Cardiac fibroblast (primary cell): ENCODE data around the gene LSM14B.

Source experiments
- DNase-seq, 2 donors: peaks; one replicate each; pipeline versions ENCODE4 v3.0.0 to v3.0.0-alpha.2; 2010; ENCODE audit warnings: low read depth in 2 of 2
- H3K4me3 ChIP-seq, 2 donors: replicated peaks in 1 of 2; 1 replicate in 1 of 2; 2 replicates in 1 of 2; pipeline ENCODE4 v1.5.1; 2011; ENCODE audit warnings: low read depth in 2 of 2, low read length in 2 of 2, mild to moderate bottlenecking in 2 of 2, moderate library complexity in 1 of 2
- CTCF ChIP-seq: IDR thresholded peaks from one replicate; pipeline ENCODE4 v1.5.1; 2011; ENCODE audit warnings: low read depth, mild to moderate bottlenecking, low read length, inconsistent platforms

The LSM14B gene

DNA sequence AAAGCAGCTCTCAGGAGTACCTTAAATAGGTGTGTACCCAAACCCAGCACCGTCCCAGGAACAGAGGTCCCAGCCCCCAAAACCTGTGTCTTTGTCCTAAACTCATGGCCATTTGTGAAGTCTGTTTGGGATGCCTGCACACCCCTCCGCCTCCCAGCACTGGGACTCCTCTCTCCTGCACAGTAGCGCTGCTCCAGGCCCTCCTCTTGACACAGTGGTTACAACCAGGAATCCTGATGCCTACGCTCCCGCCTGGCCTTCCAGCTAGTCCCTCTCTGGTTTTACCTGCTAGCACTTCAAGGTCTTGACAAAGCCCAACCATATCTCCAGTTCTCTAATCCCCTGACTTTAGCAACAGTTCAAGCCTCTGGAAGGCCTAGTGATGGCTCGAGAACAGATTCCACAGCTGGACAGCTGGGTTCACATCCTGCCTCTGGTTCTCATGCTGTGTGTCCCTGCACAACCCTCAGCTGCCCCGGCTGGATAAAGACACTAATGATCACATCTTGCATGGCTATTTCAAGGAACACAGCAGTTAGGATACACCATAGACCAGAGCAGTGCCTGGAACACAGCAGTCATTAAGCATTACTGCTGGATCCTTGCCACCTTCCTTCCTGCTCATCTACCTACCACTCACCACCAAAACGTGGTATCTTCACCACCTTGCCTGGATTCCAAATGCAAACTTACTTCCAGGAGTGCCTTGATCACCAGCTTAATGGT lies 15.4 kb downstream of the LSM14B start:
- no peak overlapping the region for H3K4me3 ChIP-seq
- no peak for TF ChIP-seq CTCF
- DNase-seq = no peak

GRCh38 chr20:62138204-62138543 lies 15.9 kb downstream of the LSM14B start:
- no peak for DNase-seq
- no peak for TF ChIP-seq CTCF

GRCh38 chr20:62138912-62139311 lies 16.6 kb downstream of the LSM14B start:
- no peak for DNase-seq
- H3K4me3 ChIP-seq = no peak overlapping the region
- no peak for TF ChIP-seq CTCF

More at GRCh38 chr20:62138204-62138543, 15.9 kb downstream of the LSM14B start:
- H3K4me3 ChIP-seq = no peak overlapping the region

GRCh38 chr20:62139636-62140035 lies 17.4 kb downstream of the LSM14B start:
- H3K4me3 ChIP-seq = no peak overlapping the region

DNA sequence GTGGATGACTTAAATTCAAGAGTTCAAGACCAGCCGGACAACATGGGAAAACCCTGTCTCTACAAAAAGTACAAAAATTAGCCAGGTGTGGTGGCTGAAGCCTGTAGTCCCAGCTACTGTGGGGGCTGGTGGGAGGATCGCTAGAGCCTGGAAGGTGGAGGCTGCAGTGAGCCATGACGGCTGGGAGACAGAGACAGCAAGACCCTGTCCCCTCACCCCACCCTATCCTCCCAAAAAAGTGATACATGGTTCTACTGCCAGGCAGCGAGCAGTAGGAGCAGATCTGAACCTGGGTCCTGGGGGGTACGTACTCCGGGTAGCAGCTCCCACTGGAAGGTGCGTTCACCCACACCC lies 18.7 kb downstream of the LSM14B start:
- DNase-seq = no peak
- no peak for TF ChIP-seq CTCF
- H3K4me3 ChIP-seq = peak overlapping the region in 1 of 2 donors; percentile 81

More at GRCh38 chr20:62139636-62140035, 17.4 kb downstream of the LSM14B start:
- TF ChIP-seq CTCF = no peak
- no peak for DNase-seq

GRCh38 chr20:62141397-62142251 lies 19.3 kb downstream of the LSM14B start:
- peak; percentile 39 for TF ChIP-seq CTCF
- DNase-seq = peak; percentile 29 to 60
- H3K4me3 ChIP-seq = peak overlapping the region; percentile 59 to 81
